ENCODE data around the gene YJU2.

Gene YJU2

DNA sequence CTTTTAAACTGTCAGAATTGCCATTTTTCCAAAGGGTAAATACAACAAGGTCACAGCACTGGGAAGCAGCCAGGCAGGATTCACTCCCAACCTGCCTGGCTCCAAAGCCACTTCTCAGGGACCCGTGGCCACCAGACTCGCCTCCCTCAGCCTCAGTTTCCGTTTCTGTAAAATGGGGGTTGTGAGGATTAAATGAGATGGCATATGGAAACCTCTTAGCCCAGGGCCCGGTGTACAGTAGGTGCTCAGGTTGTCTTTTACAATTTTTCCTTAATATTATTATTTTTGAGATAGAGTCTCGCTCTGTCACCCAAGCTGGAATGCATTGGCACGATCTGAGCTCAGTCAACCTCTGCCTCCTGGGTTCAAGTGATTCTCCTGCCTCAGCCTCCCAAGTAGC, 10.1 kb downstream of the YJU2 start:
- no peaks in the 10 kb centered on the region for H3K4me1 ChIP-seq (ENCODE audit: control insufficient read depth, low read depth, low read length)
- H3K27ac ChIP-seq (ENCODE audit: low read depth, low read length), result no peak overlapping the region
- no peaks in the 10 kb centered on the region for H3K27me3 ChIP-seq (ENCODE audit: insufficient read depth, low read length, poor library complexity)
- DNase-seq, result no peak
- H3K4me3 ChIP-seq (ENCODE audit: low read length), result no peak overlapping the region
- H3K18ac ChIP-seq (ENCODE audit: low read length), result no peak overlapping the region
- no peak overlapping the region for H3K23ac ChIP-seq (ENCODE audit: low read length)
- no peaks in the 10 kb centered on the region for H3K79me2 ChIP-seq (ENCODE audit: control insufficient read depth, insufficient read depth, low read length)
- H3K9ac ChIP-seq (ENCODE audit: low read length), result no peak overlapping the region
- no peak overlapping the region for H4K8ac ChIP-seq (ENCODE audit: low read depth, low read length)
- no peaks in the 10 kb centered on the region for H3K79me1 ChIP-seq (ENCODE audit: low read length)
- no peak overlapping the region for H3K4me2 ChIP-seq (ENCODE audit: low read length)
- H2BK5ac ChIP-seq (ENCODE audit: low read length), result no peak overlapping the region
- H3K4ac ChIP-seq (ENCODE audit: low read depth, low read length), result no peak overlapping the region
- H3K56ac ChIP-seq (ENCODE audit: low read length), result no peak overlapping the region
- no peak overlapping the region for H4K5ac ChIP-seq (ENCODE audit: low read length)
- no peak overlapping the region for H2BK15ac ChIP-seq (replicated peaks; ENCODE audit: low read depth)
- no peak overlapping the region for H2BK120ac ChIP-seq (ENCODE audit: low read depth, low read length)
- H2AK5ac ChIP-seq (ENCODE audit: low read length), result no peak overlapping the region
- H3K36me3 ChIP-seq (ENCODE audit: control insufficient read depth, insufficient read depth, low read length), result peaks cover 9% of the 10 kb centered on the region
- no CpG with 5 or more reads among the region's 6 CpGs for WGBS (ENCODE audit: extremely low coverage, insufficient coverage, low lambda C conversion rate)

GRCh38 chr19:4258181-4258580, 11.3 kb downstream of the YJU2 start:
- H3K36me3 ChIP-seq (ENCODE audit: control insufficient read depth, insufficient read depth, low read length), result peaks cover 9% of the 10 kb centered on the region
- no peak overlapping the region for H3K18ac ChIP-seq (ENCODE audit: low read length)
- H3K79me1 ChIP-seq (ENCODE audit: low read length), result no peaks in the 10 kb centered on the region

DNA sequence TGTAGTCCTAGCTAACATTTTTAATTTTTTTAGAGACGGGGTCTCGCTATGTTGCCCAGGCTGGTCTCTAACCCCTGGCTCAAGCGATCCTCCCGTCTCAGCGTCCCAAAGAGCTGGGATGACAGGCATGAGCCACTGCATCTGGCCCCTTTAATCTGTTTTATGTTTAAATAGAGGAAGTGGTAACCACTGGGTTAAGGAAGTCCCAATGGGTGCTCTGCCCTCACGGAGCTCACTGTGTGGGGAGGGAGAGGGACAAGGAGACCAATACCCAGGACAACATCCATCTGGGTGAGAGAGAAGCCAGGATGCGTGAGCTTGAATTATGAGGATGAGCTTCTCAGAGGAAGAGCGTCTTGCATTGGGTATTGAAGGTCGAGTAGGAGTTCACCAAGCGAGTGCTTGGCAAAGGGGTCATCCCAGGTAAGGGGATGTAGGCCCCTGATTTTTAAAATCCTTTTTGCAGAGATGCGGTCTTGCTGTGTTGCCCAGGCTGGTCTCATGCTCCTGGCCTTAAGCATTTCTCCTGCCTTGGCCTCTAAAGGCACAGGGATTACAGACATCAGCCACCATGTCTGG, 13.8 kb downstream of the YJU2 start:
- no CpG with 5 or more reads among the region's 11 CpGs for WGBS (ENCODE audit: extremely low coverage, insufficient coverage, low lambda C conversion rate)
- Histone ChIP-seq H3K56ac (ENCODE audit: low read length) (no peak overlapping the region), H3K18ac (ENCODE audit: low read length) (no peak overlapping the region), H2BK120ac (ENCODE audit: low read depth, low read length) (no peak overlapping the region), H3K27ac (ENCODE audit: low read depth, low read length) (no peak overlapping the region), H3K4me3 (ENCODE audit: low read length) (no peak overlapping the region), H3K4me2 (ENCODE audit: low read length) (no peak overlapping the region), H4K8ac (ENCODE audit: low read depth, low read length) (no peak overlapping the region), H3K9ac (ENCODE audit: low read length) (no peak overlapping the region), H3K27me3 (ENCODE audit: insufficient read depth, low read length, poor library complexity) (no peaks in the 10 kb centered on the region), H3K23ac (ENCODE audit: low read length) (no peak overlapping the region), H3K36me3 (ENCODE audit: control insufficient read depth, insufficient read depth, low read length) (peaks cover 6% of the 10 kb centered on the region), H2BK15ac (replicated peaks; ENCODE audit: low read depth) (no peak overlapping the region), H4K5ac (ENCODE audit: low read length) (no peak overlapping the region), H3K79me1 (ENCODE audit: low read length) (no peaks in the 10 kb centered on the region), H2AK5ac (ENCODE audit: low read length) (no peak overlapping the region), H3K79me2 (ENCODE audit: control insufficient read depth, insufficient read depth, low read length) (no peaks in the 10 kb centered on the region), H2BK5ac (ENCODE audit: low read length) (no peak overlapping the region), H3K4me1 (ENCODE audit: control insufficient read depth, low read depth, low read length) (no peaks in the 10 kb centered on the region), H3K4ac (ENCODE audit: low read depth, low read length) (no peak overlapping the region)
- DNase-seq, result no peak

More at GRCh38 chr19:4258181-4258580, 11.3 kb downstream of the YJU2 start:
- Histone ChIP-seq H3K27me3 (ENCODE audit: insufficient read depth, low read length, poor library complexity) (no peaks in the 10 kb centered on the region), H3K4me1 (ENCODE audit: control insufficient read depth, low read depth, low read length) (no peaks in the 10 kb centered on the region), H2BK120ac (ENCODE audit: low read depth, low read length) (no peak overlapping the region), H2AK5ac (ENCODE audit: low read length) (no peak overlapping the region), H3K79me2 (ENCODE audit: control insufficient read depth, insufficient read depth, low read length) (no peaks in the 10 kb centered on the region), H2BK5ac (ENCODE audit: low read length) (no peak overlapping the region), H3K4ac (ENCODE audit: low read depth, low read length) (no peak overlapping the region), H2BK15ac (replicated peaks; ENCODE audit: low read depth) (no peak overlapping the region), H3K4me2 (ENCODE audit: low read length) (no peak overlapping the region), H4K8ac (ENCODE audit: low read depth, low read length) (no peak overlapping the region), H3K4me3 (ENCODE audit: low read length) (no peak overlapping the region), H3K9ac (ENCODE audit: low read length) (no peak overlapping the region), H3K56ac (ENCODE audit: low read length) (no peak overlapping the region), H4K5ac (ENCODE audit: low read length) (no peak overlapping the region), H3K27ac (ENCODE audit: low read depth, low read length) (no peak overlapping the region), H3K23ac (ENCODE audit: low read length) (no peak overlapping the region)
- DNase-seq, result no peak
- WGBS (ENCODE audit: extremely low coverage, insufficient coverage, low lambda C conversion rate), result no CpG with 5 or more reads among the region's 28 CpGs

GRCh38 chr19:4264812-4265211, 17.9 kb downstream of the YJU2 start:
- H2BK120ac ChIP-seq (ENCODE audit: low read depth, low read length), result no peak overlapping the region
- H3K4me3 ChIP-seq (ENCODE audit: low read length), result no peak overlapping the region
- no peak overlapping the region for H3K18ac ChIP-seq (ENCODE audit: low read length)
- no peak overlapping the region for H3K4me2 ChIP-seq (ENCODE audit: low read length)
- H3K4me1 ChIP-seq (ENCODE audit: control insufficient read depth, low read depth, low read length), result no peaks in the 10 kb centered on the region
- no peak overlapping the region for H2BK5ac ChIP-seq (ENCODE audit: low read length)
- H3K36me3 ChIP-seq (ENCODE audit: control insufficient read depth, insufficient read depth, low read length), result no peaks in the 10 kb centered on the region
- H4K5ac ChIP-seq (ENCODE audit: low read length), result no peak overlapping the region
- H3K79me1 ChIP-seq (ENCODE audit: low read length), result no peaks in the 10 kb centered on the region
- H3K27me3 ChIP-seq (ENCODE audit: insufficient read depth, low read length, poor library complexity), result no peaks in the 10 kb centered on the region
- DNase-seq, result no peak
- no peaks in the 10 kb centered on the region for H3K79me2 ChIP-seq (ENCODE audit: control insufficient read depth, insufficient read depth, low read length)
- no peak overlapping the region for H3K23ac ChIP-seq (ENCODE audit: low read length)
- H2AK5ac ChIP-seq (ENCODE audit: low read length), result no peak overlapping the region
- no peak overlapping the region for H3K27ac ChIP-seq (ENCODE audit: low read depth, low read length)
- H4K8ac ChIP-seq (ENCODE audit: low read depth, low read length), result no peak overlapping the region
- H2BK15ac ChIP-seq (replicated peaks; ENCODE audit: low read depth), result no peak overlapping the region
- H3K56ac ChIP-seq (ENCODE audit: low read length), result no peak overlapping the region
- H3K4ac ChIP-seq (ENCODE audit: low read depth, low read length), result no peak overlapping the region
- WGBS (ENCODE audit: extremely low coverage, insufficient coverage, low lambda C conversion rate), result no CpG with 5 or more reads among the region's 4 CpGs
- no peak overlapping the region for H3K9ac ChIP-seq (ENCODE audit: low read length)

GRCh38 chr19:4266253-4267000, 19.5 kb downstream of the YJU2 start:
- no CpG with 5 or more reads among the region's 18 CpGs for WGBS (ENCODE audit: extremely low coverage, insufficient coverage, low lambda C conversion rate)
- Histone ChIP-seq H3K36me3 (ENCODE audit: control insufficient read depth, insufficient read depth, low read length) (no peaks in the 10 kb centered on the region), H4K5ac (ENCODE audit: low read length) (no peak overlapping the region), H3K79me2 (ENCODE audit: control insufficient read depth, insufficient read depth, low read length) (no peaks in the 10 kb centered on the region), H3K9ac (ENCODE audit: low read length) (no peak overlapping the region), H2BK5ac (ENCODE audit: low read length) (no peak overlapping the region), H3K27ac (ENCODE audit: low read depth, low read length) (no peak overlapping the region), H3K27me3 (ENCODE audit: insufficient read depth, low read length, poor library complexity) (no peaks in the 10 kb centered on the region), H2BK15ac (replicated peaks; ENCODE audit: low read depth) (no peak overlapping the region), H3K23ac (ENCODE audit: low read length) (no peak overlapping the region), H3K56ac (ENCODE audit: low read length) (no peak overlapping the region), H3K4ac (ENCODE audit: low read depth, low read length) (no peak overlapping the region), H3K4me3 (ENCODE audit: low read length) (no peak overlapping the region), H3K4me2 (ENCODE audit: low read length) (no peak overlapping the region), H3K18ac (ENCODE audit: low read length) (no peak overlapping the region), H2BK120ac (ENCODE audit: low read depth, low read length) (no peak overlapping the region), H3K4me1 (ENCODE audit: control insufficient read depth, low read depth, low read length) (no peaks in the 10 kb centered on the region), H3K79me1 (ENCODE audit: low read length) (no peaks in the 10 kb centered on the region), H2AK5ac (ENCODE audit: low read length) (no peak overlapping the region), H4K8ac (ENCODE audit: low read depth, low read length) (no peak overlapping the region)
- no peak for DNase-seq

Measured in mesendoderm (in vitro differentiated cells).